CD4-positive, alpha-beta T cell treated with Interleukin-4 for 1 hour (primary cell): ENCODE results near the gene CA12.
"Not testable (repeated sequence)": the region's sequence is repeated elsewhere in the genome, so short reads cannot be mapped to it uniquely, and the experiment has no call there.

ENCODE experiments used
- DNase-seq, 2 donors: peaks; one replicate each; pipeline ENCODE4 v3.0.0-alpha.2; 2020 to 2022

Gene CA12

GRCh38 chr15:63332367-63333124 is 49.1 kb downstream of the CA12 start:
- no peak for DNase-seq

GRCh38 chr15:63331456-63331855 is 50.2 kb downstream of the CA12 start:
- no peak for DNase-seq

- no peak for DNase-seq
Measured at GRCh38 chr15:63330926-63331325, 50.7 kb downstream of the CA12 start.

GRCh38 chr15:63329567-63330350 is 51.9 kb downstream of the CA12 start:
- DNase-seq: no peak

GRCh38 chr15:63327648-63328421 is 53.8 kb downstream of the CA12 start:
- no peak for DNase-seq

- DNase-seq: no peak
Measured at GRCh38 chr15:63324770-63325169, 56.9 kb downstream of the CA12 start.

GRCh38 chr15:63323798-63324563 is 57.7 kb downstream of the CA12 start:
- DNase-seq: no peak

- DNase-seq: no peak
Measured at GRCh38 chr15:63322541-63322940, 59.1 kb downstream of the CA12 start.

- DNase-seq: no peak
Measured at GRCh38 chr15:63321462-63321861, 60.2 kb downstream of the CA12 start.

GRCh38 chr15:63320981-63321380 is 60.7 kb downstream of the CA12 start:
- DNase-seq: not testable (repeated sequence)

- DNase-seq: not testable (repeated sequence)
Measured at GRCh38 chr15:63320446-63320845, 61.2 kb downstream of the CA12 start.

- no peak for DNase-seq
Measured at GRCh38 chr15:63319065-63319464, 62.6 kb downstream of the CA12 start.

- DNase-seq: no peak
Measured at GRCh38 chr15:63318344-63318743, 63.3 kb downstream of the CA12 start.

- no peak for DNase-seq
Measured at GRCh38 chr15:63314409-63314808, 67.2 kb downstream of the CA12 start.

- DNase-seq: no peak
Measured at GRCh38 chr15:63313825-63314224, 67.8 kb downstream of the CA12 start.

GRCh38 chr15:63312286-63312685 is 69.4 kb downstream of the CA12 start:
- no peak for DNase-seq

- DNase-seq: no peak
Measured at GRCh38 chr15:63310646-63311045, 71.0 kb downstream of the CA12 start.

GRCh38 chr15:63308947-63309346 is 72.7 kb downstream of the CA12 start:
- DNase-seq: no peak

GRCh38 chr15:63308491-63308890 is 73.2 kb downstream of the CA12 start:
- DNase-seq: no peak

- DNase-seq: no peak
Measured at GRCh38 chr15:63306492-63307073, 75.1 kb downstream of the CA12 start.

- DNase-seq: no peak
Measured at GRCh38 chr15:63305260-63305659, 76.4 kb downstream of the CA12 start.

GRCh38 chr15:63301088-63301487 is 80.6 kb downstream of the CA12 start:
- no peak for DNase-seq
